ENCODE measurements around the gene MRPS18B.
A peak's percentile ranks its signal among the peaks of the same experiment; 100 is the strongest.

Gene MRPS18B

DNA sequence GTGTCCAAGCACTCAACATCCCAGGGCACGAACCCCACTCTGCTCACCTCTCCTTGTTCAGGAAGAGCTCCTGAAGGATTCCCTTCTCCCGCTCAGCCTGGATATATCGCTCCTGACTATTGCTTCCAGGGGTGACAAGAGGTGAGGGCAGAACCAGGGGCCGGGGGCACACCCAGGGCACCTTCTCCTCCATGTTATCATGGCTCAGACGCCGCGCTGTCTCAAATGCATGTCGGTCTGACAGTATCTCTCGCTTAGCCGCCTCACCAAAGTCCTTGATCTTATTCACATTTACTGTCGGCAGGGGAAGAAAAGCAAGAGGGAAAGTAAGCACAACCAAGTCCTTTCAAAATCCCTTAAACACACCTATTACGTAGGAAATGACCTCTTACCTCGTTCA lies 13.7 kb upstream of the MRPS18B start:
- DNase-seq (ENCODE audit: low read depth in 2 of 2): no peak

GRCh38 chr6:30610065-30610464 lies 7.6 kb upstream of the MRPS18B start:
- no peak for DNase-seq (ENCODE audit: low read depth in 2 of 2)

GRCh38 chr6:30611150-30611855 lies 6.3 kb upstream of the MRPS18B start:
- DNase-seq (ENCODE audit: low read depth in 2 of 2): no peak

DNA sequence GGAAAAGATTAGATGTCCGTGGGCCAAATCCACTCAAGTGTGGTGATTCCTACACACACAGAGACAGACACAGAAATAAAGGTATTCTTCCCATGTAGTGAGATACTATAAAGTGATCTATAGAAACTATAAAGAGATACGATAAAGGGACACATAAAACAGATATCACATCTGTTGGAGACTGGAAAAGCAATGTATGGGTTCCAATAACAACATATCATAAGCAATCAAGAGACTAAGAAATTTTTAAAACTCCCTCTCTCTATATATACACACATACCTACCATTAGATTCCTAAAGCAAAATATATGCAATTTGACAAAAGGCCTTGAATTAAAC lies 5.8 kb upstream of the MRPS18B start:
- no peak for DNase-seq (ENCODE audit: low read depth in 2 of 2)

DNA sequence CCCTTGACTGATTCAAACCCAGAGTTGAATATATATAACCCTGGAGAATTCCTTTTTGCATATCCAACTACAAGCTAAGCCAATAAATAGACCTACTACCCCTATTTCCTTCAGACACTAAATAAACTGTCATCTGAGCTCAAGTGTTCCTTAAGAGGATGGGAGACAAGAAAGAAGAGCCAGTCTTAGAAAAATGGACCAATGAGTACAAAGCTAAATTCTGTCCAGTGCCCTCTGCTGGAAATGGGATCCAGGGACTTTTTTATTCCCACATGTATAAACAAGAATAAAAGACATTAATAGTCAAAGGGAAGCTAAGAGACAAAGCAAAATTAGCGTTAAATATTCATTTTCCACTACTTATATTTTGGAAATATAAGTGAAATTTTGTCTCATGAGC lies 5.4 kb upstream of the MRPS18B start:
- DNase-seq (ENCODE audit: low read depth in 2 of 2): no peak

GRCh38 chr6:30612687-30613248 lies 4.9 kb upstream of the MRPS18B start:
- no peak for DNase-seq (ENCODE audit: low read depth in 2 of 2)

DNA sequence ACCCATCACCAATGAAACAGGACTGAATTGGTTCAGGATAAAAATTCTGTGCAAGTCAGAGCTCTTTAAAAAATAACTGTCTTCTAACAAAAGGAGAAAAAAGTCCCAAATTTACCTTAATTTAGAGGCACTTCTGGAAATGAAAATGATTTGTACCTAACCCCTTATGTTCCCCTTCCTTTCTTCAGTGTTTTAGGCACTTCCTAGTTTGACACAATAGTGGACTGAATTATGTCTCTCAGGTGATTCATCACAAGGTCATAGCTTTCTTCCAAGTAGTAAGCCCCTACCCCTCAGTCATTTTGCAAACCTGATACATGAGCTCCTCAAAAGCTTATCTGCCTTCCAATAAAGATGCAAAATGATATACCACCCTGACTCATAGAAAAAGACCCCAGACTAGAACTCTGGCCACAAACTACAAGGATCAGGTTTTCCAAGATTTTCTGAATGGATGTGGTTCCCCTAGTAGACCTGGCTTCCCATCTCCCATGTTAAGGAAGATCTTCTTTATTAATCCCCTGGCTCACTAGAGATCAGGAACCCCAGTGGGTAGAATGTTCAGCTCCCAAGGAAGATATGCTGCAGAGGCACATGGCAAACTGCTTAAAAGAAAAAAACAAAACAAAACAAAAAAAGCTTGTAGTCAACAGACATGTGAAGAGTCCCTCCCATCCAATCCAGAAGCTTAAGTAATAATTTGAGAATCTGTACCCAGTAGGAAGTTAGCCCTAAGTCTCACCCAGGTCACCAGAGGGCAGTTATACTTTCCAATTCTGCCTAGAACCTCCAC lies 4.2 kb upstream of the MRPS18B start:
- no peak for DNase-seq (ENCODE audit: low read depth in 2 of 2)

DNA sequence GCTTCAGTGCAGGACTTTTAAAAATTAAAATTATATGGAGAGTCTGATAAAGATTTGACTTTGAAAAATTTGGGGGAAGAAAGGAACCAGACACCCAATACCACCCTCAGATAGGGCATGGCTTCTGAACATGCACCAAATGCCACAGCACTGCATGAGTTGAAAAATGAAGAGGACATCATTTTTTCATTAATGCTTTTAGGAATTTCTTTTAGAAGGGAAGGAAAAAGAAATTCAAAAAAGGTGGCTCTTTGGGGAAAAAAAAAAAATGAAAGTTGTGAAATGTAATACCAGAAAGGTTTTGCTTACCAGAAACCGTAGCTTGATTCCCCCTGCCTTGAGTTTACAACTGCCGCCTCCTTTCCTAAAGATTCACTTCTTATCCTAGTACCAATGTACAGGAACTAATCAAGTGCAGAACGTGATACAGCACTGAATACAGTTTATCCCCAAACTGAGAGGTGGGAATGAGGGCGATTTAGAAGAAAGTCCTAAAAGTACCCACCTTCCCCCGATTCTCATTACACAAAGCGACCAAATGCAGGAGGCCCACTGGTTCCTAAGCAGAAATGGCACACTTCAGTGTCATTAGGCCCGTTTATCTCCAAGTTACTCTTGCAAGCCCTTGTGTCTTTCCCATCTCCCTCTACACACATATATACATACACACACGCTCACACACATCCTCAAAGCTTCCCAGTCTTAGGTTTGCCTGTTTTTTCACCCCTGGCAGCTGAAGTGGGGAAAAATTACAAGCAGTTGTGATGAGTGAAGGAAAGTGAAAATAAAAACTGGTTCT lies 3.4 kb upstream of the MRPS18B start:
- no peak for DNase-seq (ENCODE audit: low read depth in 2 of 2)

DNA sequence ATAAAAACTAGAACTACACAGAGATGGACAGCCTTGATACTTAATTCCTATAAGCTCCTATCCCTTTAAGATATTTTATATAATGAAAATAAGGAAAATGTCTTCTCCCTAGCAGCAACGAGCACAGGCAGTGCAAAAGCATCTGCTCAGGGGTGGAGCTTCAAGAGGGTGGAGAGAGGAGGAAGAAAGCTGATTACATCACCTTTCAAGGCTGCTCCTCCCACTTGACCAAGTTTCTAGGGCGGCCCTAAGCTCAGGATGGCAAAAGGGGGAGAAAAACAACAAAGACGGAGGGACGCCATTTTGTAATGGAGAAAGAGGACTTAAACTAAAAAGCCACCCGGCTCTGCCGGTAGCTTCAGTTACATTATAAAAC lies 2.8 kb upstream of the MRPS18B start:
- peak; percentile 55 to 77 for DNase-seq (ENCODE audit: low read depth in 2 of 2)

DNA sequence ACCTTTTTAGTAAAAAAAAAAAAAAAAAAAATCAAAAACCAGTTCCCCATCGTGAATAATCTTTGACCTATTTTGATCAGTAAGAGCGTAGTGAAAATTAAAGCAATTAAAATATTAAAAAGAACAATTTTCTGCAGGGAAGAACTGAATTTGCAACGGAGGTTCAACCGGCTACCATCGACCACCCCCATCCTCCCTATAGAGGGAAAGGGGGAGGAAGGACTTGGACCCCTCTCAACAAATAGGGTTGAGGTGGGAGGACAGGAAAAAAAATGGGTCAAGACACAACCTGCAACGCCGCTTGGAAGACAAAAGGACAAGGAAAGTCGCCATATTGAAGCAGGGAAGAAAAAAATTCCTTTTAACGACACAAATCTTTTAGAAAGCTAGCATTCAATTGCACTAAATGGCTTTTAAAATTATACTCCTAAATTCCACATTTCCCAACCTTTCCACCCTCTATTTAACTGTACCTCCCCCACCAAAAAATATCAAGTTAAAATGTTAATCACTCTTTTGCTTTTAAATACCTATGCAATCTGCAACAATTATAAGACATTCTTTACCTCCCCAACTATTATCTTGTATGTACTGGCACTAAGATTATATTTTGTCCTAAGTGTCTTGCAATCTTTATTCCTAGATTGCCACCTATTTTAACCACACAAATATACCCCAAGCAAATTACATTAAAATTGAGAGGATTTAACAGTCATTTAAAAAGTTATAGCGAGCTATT lies 2.3 kb upstream of the MRPS18B start:
- no peak for DNase-seq (ENCODE audit: low read depth in 2 of 2)

DNA sequence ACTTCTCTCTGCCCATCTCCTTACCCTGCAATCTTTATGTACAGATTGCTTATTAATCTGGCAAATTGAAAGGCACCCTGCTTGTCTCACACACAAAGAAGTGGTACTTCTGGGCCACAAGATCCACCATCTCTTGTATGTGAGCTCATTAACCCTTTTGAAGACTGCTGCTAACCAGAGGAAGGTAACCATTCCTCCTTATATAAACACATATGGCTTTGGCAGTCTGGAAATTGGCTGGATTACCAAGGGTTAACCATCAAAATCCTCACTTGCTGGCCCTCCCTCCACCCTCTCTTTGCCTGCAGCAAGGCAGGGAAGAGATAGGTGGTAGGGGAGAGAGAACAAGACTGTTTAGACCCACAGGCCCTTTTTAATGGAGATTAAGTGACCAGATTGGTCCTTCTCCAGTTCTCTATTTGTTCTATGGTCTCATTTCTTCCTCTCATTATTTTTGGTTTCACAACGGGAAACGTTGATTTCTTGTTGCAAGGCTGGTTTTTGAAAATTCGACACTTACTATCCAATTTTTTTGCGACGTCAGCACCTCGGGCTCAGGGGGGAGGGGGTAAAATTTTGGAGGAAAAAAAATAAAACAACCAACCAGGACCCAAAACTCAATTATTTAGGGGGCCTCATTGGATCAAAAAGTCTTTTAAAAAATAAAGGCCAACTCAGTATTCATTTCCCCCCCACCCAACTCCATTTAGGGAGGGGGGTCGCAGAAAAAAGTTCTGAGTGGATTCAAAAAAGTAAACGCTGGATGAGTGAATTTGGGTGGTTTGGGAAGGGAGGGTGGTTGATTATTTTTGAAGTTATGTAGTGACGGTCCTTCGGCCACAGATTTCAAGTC lies 1.5 kb upstream of the MRPS18B start:
- no peak for DNase-seq (ENCODE audit: low read depth in 2 of 2)

DNA sequence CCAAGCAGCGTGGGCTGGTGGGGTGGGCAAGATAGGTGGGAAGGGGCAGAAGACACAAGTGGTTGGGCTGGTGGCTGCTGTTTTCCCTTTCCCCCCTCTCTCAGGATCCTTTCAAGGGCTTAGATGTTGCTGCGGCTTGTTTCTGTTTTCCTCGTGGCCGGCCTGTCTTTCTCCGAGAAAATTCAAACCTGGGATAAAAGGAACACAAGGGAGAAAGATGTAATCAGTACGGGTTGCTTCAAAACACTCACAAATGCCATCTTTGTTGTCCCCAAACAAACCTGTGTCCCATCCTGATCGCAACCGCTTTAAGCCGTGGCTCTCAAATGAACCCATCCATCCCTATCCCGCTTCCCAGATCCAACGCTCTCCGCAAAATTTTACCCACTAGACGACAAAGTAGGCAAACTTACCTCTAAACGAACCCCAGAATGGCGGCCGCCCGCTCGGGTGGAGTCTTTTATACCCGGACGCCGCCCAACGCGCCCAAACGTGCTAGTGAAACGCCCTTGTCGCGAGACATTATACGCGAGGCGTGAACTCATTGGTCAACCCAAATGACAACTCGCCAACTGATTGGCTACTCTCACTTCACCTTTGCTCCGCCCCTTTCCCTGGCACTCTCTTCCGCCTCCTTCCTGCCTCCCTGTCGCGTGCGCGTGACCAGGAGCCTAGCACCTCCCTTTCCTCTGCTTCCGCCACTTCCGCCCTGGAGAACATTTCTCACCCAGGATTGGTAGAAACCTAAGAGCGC lies 652 bp upstream of the MRPS18B start, which contains the start of gene PPP1R10:
Gene PPP1R10 (minus strand): TSS at position 433 of the 754 bp plus-strand sequence. CDS start 7,299 bp downstream, outside the sequence.
- DNase-seq (ENCODE audit: low read depth in 2 of 2): peak; percentile 94 to 99

GRCh38 chr6:30618270-30618797 lies 694 bp downstream of the MRPS18B start:
- DNase-seq (ENCODE audit: low read depth in 2 of 2): no peak

DNA sequence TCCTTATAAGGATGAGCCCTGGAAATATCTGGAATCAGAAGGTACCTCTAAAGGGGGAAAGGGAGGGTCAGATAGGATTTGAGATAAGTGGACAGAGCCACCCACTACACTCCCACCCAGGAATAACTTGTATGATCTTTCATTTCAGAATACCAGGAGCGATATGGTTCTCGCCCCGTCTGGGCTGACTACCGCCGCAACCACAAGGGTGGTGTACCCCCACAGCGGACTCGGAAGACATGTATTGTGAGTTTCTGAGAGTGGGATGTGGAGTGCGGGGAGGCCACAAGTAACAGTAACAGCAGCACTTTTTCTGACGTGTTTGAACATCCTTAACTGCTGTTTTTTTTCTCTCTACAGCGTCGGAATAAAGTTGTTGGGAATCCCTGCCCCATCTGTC lies 1.9 kb downstream of the MRPS18B start:
- DNase-seq (ENCODE audit: low read depth in 2 of 2): no peak

GRCh38 chr6:30625511-30625910 lies 7.9 kb downstream of the MRPS18B start:
- no peak for DNase-seq (ENCODE audit: low read depth in 2 of 2)

- peak; percentile 77 to 78 for DNase-seq (ENCODE audit: low read depth in 2 of 2)
These were observed 9.1 kb downstream of the MRPS18B start, which contains the start of gene ATAT1 for GRCh38 chr6:30626484-30627366. TSS of gene ATAT1 (plus strand) at chr6:30626874.

GRCh38 chr6:30635834-30636233 lies 18.2 kb downstream of the MRPS18B start:
- no peak for DNase-seq (ENCODE audit: low read depth in 2 of 2)

DNA sequence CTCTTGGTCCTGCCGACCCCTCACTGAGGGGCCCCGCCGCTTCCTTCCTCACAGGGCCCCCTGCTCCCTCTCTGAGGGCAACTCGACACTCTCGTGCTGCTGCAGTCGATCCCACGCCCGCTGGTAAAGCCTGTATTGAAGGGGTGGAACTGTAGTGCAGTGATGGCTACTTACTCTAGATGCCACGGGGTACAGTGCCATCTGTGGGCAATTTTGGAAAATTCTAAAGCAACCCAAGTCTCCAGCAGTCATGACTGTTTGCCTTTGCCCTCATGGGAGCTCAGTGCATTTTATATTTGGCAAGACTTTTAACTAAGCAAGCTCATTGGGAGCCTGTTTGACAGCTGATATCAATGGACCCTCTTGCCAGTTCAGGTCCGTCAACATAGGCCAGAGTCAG lies 22.8 kb downstream of the MRPS18B start:
- no peak for DNase-seq (ENCODE audit: low read depth in 2 of 2)
